ENCODE data around the gene ERBIN. TPM values are rescaled to one million over a fixed set of nuclear protein-coding genes. Genes with fewer than 3 reads are reported as not detected.

The ERBIN gene, protein sequence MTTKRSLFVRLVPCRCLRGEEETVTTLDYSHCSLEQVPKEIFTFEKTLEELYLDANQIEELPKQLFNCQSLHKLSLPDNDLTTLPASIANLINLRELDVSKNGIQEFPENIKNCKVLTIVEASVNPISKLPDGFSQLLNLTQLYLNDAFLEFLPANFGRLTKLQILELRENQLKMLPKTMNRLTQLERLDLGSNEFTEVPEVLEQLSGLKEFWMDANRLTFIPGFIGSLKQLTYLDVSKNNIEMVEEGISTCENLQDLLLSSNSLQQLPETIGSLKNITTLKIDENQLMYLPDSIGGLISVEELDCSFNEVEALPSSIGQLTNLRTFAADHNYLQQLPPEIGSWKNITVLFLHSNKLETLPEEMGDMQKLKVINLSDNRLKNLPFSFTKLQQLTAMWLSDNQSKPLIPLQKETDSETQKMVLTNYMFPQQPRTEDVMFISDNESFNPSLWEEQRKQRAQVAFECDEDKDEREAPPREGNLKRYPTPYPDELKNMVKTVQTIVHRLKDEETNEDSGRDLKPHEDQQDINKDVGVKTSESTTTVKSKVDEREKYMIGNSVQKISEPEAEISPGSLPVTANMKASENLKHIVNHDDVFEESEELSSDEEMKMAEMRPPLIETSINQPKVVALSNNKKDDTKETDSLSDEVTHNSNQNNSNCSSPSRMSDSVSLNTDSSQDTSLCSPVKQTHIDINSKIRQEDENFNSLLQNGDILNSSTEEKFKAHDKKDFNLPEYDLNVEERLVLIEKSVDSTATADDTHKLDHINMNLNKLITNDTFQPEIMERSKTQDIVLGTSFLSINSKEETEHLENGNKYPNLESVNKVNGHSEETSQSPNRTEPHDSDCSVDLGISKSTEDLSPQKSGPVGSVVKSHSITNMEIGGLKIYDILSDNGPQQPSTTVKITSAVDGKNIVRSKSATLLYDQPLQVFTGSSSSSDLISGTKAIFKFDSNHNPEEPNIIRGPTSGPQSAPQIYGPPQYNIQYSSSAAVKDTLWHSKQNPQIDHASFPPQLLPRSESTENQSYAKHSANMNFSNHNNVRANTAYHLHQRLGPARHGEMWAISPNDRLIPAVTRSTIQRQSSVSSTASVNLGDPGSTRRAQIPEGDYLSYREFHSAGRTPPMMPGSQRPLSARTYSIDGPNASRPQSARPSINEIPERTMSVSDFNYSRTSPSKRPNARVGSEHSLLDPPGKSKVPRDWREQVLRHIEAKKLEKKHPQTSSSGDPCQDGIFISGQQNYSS (N-terminal part only)
- total RNA-seq = 34.6 and 45.0 TPM in 2 replicates

DNA sequence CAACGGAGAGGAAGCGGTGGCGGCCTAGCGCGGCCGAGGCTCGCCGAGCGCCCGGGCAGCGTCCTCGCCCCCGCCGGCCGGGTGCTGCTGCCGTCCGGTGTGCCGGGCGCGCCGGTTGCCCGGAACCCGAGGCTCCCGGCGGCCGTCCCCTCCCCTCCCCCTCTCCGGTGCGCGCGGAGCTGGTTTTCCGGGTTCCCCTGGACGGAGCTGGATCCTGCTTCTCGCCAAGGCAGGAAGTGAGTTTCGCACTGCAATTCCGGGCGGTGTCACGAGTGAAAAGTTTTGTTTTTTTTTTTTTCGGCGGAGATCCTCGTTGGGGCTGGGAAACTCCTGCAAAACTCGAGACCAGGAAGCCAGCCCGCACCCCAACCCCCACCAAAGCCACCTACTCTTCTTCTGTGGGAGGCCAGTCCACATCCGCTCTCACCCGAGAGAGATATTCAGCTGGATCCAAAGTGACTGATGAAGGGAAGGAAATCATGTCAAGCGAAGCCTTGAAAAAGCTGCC, at the start of gene ERBIN:
ERBIN (plus strand) TSS at position 300 of the 508 bp plus-strand sequence. CDS start 66,144 bp downstream, outside the sequence.

Other genes with a start within 250 kb of the ERBIN start
- gene SGTB, start 204.5 kb upstream of the ERBIN start, total RNA-seq = 8.5 and 9.3 TPM in 2 replicates
- gene NLN, start 204.4 kb upstream of the ERBIN start, total RNA-seq = 9.8 and 18.6 TPM in 2 replicates
- gene SREK1, start 217.7 kb downstream of the ERBIN start, total RNA-seq = 13.7 and 45.6 TPM in 2 replicates